Neuron (in vitro differentiated cells): ENCODE measurements around the gene SLFN14.
A peak's percentile ranks its signal among the peaks of the same experiment; 100 is the strongest.
"Not testable (repeated sequence)": the region's sequence is repeated elsewhere in the genome, so short reads cannot be mapped to it uniquely, and the experiment has no call there.

Experiments
- H2AFZ ChIP-seq: one replicate; pipeline ENCODE4 v1.6.1; 2013; ENCODE audit warnings: low read depth, mild to moderate bottlenecking, inconsistent platforms, low read length, moderate library complexity
- H3K27me3 ChIP-seq: one replicate; pipeline ENCODE4 v1.6.1; 2013; ENCODE audit warnings: low read length; ENCODE audit not compliant: insufficient read depth
- H3K36me3 ChIP-seq: one replicate; pipeline ENCODE4 v1.6.1; 2013; ENCODE audit warnings: low read length; ENCODE audit not compliant: insufficient read depth
- H3K4me1 ChIP-seq: one replicate; pipeline ENCODE4 v1.6.1; 2013; ENCODE audit warnings: low read length; ENCODE audit not compliant: insufficient read depth
- H3K4me3 ChIP-seq: 2 replicates; pipeline ENCODE4 v1.5.1; 2013; ENCODE audit warnings: mild to moderate bottlenecking, low read length, moderate library complexity
- H3K9me3 ChIP-seq: one replicate; pipeline ENCODE4 v1.6.1; 2013; ENCODE audit warnings: low read length

SLFN14 gene

DNA sequence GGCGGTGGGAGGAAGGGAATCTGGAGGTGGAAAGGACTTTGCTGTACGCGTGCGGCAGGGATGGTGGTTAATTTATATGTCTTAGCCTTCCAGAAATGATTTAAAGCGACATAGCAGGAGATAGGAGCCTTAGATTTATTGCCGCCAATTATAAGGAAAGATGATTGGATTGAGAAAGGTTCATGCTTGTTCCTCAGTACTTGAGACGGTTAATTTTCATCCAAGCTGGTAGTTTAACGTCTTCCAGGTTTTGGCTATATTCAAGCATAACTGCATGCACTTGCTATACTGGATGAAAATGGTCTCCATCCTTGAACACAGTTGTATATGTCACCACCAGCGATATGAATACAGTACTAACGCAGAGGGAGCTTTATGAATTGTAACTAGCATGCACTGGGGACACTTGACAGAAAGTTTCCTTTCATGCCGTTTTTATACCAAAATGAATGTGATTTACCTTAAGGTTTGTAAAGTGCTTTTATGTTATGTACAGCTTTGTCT lies 18.4 kb upstream of the SLFN14 start:
- Histone ChIP-seq H3K4me3 (peak overlapping the region; percentile 71), H2AFZ (peak overlapping the region; percentile 49), H3K9me3 (no peaks in the 10 kb centered on the region), H3K4me1 (peaks cover 20% of the 10 kb centered on the region), H3K36me3 (peaks cover 16% of the 10 kb centered on the region), H3K27me3 (no peaks in the 10 kb centered on the region)

DNA sequence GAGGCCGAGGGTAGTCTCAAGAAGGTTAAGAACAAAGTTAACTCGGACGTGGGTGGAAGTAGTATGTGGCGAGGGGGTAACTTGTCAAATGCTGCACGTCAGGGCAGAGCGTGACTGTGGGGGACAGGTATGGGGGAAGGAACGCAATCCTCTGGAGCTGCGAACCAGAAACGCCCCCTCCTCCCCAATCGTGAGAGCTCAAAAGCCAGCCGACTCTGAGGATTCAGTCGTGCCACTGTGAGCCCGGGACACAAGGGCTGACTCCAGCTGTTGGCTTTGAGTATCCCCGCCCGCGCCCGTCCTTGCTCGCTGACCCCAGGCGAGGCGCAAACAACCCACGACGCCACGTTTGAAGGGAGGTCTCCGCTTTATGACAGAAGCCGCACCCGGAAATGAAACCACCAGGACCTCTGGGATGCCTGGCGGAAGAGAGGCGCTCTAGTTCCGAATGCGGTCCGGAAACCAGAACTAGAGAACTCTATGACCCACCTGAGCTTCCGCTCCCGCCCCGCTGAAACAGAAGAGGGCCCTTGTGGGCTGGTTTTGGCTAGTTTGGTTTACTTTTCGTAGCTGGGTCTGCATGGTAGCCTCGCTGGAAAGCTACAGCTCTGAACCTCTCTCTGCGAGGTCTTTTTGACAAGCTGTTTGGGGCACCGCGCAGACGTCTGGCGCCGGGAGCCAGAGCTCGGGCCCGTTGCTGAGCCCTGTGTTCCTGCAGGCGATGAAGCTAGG lies 17.7 kb upstream of the SLFN14 start, which contains the start of gene PEX12:
TSS of gene PEX12 (minus strand) at position 375 of the 732 bp plus-strand sequence. CDS start 550 bp downstream, outside the sequence.
- H3K27me3 ChIP-seq, result no peaks in the 10 kb centered on the region
- peaks cover 20% of the 10 kb centered on the region for H3K4me1 ChIP-seq
- H2AFZ ChIP-seq, result peak within 1 kb of the TSS; percentile 49
- peaks cover 21% of the 10 kb centered on the region for H3K36me3 ChIP-seq
- H3K9me3 ChIP-seq, result no peaks in the 10 kb centered on the region
- H3K4me3 ChIP-seq, result peak within 1 kb of the TSS; percentile 71

DNA sequence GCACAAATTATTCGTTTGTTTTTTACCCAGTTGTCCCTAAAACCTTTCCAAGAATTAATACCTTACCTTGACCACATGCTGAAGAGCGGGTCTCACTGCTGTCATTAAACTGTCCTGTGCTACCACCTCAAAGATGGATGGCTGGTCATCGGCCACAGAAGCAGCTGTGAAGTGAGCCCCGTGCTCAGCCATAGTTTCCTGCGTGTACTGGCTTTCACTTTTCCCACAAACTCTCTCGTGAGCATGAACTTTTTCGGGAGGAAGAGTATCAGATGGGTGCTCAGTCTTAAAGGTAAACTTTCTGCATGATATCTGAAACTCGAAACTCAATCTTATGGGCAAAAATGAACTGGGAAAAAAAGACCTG lies 17.2 kb upstream of the SLFN14 start:
- Histone ChIP-seq H3K4me3 (peak overlapping the region; percentile 71), H2AFZ (peak overlapping the region; percentile 49), H3K36me3 (peaks cover 22% of the 10 kb centered on the region), H3K9me3 (no peaks in the 10 kb centered on the region), H3K4me1 (peaks cover 20% of the 10 kb centered on the region), H3K27me3 (no peaks in the 10 kb centered on the region)

DNA sequence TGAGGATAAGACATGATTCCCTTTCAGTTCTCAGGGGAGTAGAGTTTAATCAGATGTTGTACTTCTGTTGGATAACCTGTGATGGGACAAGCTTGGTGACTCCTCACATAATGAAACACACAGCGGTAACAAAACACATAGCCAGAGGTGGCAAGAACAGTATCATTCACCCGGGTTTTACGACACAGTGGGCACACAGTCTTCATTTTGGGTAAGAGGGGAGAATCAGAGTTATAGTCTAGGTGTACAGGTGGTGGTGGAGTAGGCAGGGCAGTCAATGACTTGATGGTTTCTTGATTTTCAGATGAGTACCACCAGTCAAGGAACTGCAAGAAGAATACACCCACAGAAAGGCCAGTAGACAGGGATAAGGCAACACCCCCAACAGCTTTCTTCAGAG lies 15.1 kb upstream of the SLFN14 start:
- H3K4me1 ChIP-seq, result peaks cover 20% of the 10 kb centered on the region
- peaks cover 22% of the 10 kb centered on the region for H3K36me3 ChIP-seq
- no peaks in the 10 kb centered on the region for H3K9me3 ChIP-seq
- H2AFZ ChIP-seq, result no peak overlapping the region
- H3K27me3 ChIP-seq, result no peaks in the 10 kb centered on the region
- no peak overlapping the region for H3K4me3 ChIP-seq

DNA sequence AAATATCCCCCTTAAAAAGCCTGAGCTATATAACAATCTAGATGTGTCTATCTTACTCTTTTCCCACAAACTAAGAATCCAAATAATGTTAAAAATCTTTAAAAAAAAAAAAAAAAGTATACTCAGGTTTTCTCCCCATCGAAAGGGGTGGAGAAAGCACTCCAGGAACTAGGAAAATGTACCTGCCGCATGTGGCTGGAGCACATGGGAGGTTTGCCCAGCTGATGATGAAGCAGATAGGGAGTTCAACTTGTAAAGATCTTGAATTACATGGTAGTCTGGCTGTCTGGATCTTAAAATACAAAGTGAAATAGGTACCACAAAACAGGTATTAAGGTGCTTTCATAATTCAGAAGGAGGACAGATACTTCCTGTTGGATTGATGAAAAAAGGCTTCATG lies 8.8 kb upstream of the SLFN14 start:
- Histone ChIP-seq H3K4me3 (peak overlapping the region; percentile 93), H3K4me1 (peaks cover 14% of the 10 kb centered on the region), H3K36me3 (peaks cover 5% of the 10 kb centered on the region), H2AFZ (no peak overlapping the region), H3K9me3 (no peaks in the 10 kb centered on the region), H3K27me3 (no peaks in the 10 kb centered on the region)

DNA sequence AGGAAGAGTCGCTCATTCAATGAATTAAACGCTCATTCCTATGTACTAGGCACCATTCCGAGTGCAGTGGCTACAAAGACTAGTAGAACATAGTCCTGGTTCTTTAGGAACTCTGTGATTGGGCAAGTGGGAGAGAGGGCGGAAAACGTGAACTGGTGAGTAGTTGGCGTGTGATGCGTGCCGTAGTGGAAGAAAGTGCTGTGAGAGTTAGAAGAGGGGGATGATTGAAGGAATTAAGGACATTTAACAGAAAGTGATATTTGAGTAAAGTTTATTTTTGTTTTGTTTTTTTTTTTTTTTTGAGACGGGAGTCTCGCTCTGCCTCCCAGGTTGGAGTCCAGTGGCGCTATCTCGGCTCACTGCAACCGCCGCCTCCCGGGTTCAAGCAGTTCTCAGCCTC lies 7.9 kb upstream of the SLFN14 start:
- no peaks in the 10 kb centered on the region for H3K9me3 ChIP-seq
- H2AFZ ChIP-seq, result peak overlapping the region; percentile 81
- H3K4me3 ChIP-seq, result peak overlapping the region; percentile 93
- peaks cover 14% of the 10 kb centered on the region for H3K4me1 ChIP-seq
- peaks cover 8% of the 10 kb centered on the region for H3K27me3 ChIP-seq
- H3K36me3 ChIP-seq, result peaks cover 2% of the 10 kb centered on the region

- H3K36me3 ChIP-seq, result no peaks in the 10 kb centered on the region
- no peaks in the 10 kb centered on the region for H3K9me3 ChIP-seq
- H3K4me1 ChIP-seq, result peaks cover 14% of the 10 kb centered on the region
- H3K27me3 ChIP-seq, result peaks cover 9% of the 10 kb centered on the region
- H3K4me3 ChIP-seq, result peak overlapping the region; percentile 93
- no peak overlapping the region for H2AFZ ChIP-seq
These were observed 6.3 kb upstream of the SLFN14 start for GRCh38 chr17:35566968-35567367.

DNA sequence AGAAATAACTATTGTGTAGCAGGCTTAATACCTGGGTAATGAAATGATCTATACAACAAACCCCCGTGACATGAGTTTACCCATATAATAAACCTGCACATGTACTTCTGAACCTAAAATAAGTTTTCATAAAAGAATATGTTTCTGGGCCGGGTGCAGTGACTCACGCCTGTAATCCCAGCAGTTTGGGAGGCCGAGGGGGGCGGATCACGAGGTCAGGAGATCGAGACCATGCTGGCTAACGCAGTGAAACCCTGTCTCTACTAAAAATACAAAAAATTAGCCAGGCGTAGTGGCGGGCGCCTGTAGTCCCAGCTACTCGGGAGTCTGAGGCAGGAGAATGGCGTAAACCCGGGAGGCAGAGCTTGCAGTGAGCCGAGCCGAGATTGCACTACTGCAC lies 2.6 kb upstream of the SLFN14 start:
- H3K9me3 ChIP-seq, H3K4me3 ChIP-seq, H2AFZ ChIP-seq, H3K36me3 ChIP-seq, H3K4me1 ChIP-seq: not testable (repeated sequence)
- H3K27me3 ChIP-seq, result peaks cover 11% of the 10 kb centered on the region

- H3K27me3 ChIP-seq, result peaks cover 16% of the 10 kb centered on the region
- H3K4me1 ChIP-seq, result no peaks in the 10 kb centered on the region
- no peak overlapping the region for H3K4me3 ChIP-seq
- no peaks in the 10 kb centered on the region for H3K9me3 ChIP-seq
- H2AFZ ChIP-seq, result no peak overlapping the region
- no peaks in the 10 kb centered on the region for H3K36me3 ChIP-seq
These were observed 966 bp downstream of the SLFN14 start for GRCh38 chr17:35559495-35560210.

GRCh38 chr17:35557353-35557752 lies 3.3 kb downstream of the SLFN14 start:
- no peak overlapping the region for H2AFZ ChIP-seq
- H3K4me1 ChIP-seq, result no peaks in the 10 kb centered on the region
- H3K4me3 ChIP-seq, result no peak overlapping the region
- no peaks in the 10 kb centered on the region for H3K9me3 ChIP-seq
- H3K27me3 ChIP-seq, result peaks cover 9% of the 10 kb centered on the region
- no peaks in the 10 kb centered on the region for H3K36me3 ChIP-seq

DNA sequence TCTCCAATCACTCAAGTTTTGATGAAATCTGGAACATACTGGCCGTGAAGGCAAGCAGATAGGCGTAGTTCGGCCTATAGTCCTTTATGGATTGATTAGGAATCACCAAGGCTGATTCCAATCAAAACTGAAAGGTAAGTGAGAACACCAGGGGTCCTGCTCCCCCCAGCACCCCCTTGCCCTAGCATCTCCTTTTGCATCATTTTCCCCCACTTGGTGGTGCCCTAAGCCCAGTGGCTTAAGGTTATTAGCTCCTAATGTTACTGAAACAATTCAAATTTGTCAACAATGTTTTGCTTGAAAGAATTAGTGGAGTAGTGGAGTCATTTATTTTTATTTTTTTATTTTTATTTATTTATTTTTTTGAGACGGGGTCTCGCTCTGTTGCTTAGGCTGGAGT lies 4.9 kb downstream of the SLFN14 start:
- Histone ChIP-seq H3K4me1 (no peaks in the 10 kb centered on the region), H2AFZ (no peak overlapping the region), H3K36me3 (no peaks in the 10 kb centered on the region), H3K27me3 (peaks cover 9% of the 10 kb centered on the region), H3K4me3 (no peak overlapping the region), H3K9me3 (no peaks in the 10 kb centered on the region)

GRCh38 chr17:35554668-35555067 lies 6.0 kb downstream of the SLFN14 start:
- H3K27me3 ChIP-seq, result peaks cover 9% of the 10 kb centered on the region
- no peaks in the 10 kb centered on the region for H3K9me3 ChIP-seq
- no peaks in the 10 kb centered on the region for H3K36me3 ChIP-seq
- H3K4me1 ChIP-seq, result no peaks in the 10 kb centered on the region
- H3K4me3 ChIP-seq, result no peak overlapping the region
- H2AFZ ChIP-seq, result no peak overlapping the region

GRCh38 chr17:35553310-35553709 lies 7.3 kb downstream of the SLFN14 start:
- H3K27me3 ChIP-seq, result peaks cover 13% of the 10 kb centered on the region
- no peaks in the 10 kb centered on the region for H3K9me3 ChIP-seq
- H3K4me1 ChIP-seq, result no peaks in the 10 kb centered on the region
- H3K36me3 ChIP-seq, result no peaks in the 10 kb centered on the region
- H2AFZ ChIP-seq, result no peak overlapping the region
- H3K4me3 ChIP-seq, result no peak overlapping the region
